HL-60/S4 (cell line): ENCODE measurements around the gene PDE7B.

Source experiments
- in situ Hi-C: fragments of 300-500 bp; cut with MboI; formaldehyde crosslinking; loops from 2 replicates; pipeline ENCODE4 v1.14.3; 2022; ENCODE audit warnings: low sequenced_read_pairs

PDE7B gene

DNA sequence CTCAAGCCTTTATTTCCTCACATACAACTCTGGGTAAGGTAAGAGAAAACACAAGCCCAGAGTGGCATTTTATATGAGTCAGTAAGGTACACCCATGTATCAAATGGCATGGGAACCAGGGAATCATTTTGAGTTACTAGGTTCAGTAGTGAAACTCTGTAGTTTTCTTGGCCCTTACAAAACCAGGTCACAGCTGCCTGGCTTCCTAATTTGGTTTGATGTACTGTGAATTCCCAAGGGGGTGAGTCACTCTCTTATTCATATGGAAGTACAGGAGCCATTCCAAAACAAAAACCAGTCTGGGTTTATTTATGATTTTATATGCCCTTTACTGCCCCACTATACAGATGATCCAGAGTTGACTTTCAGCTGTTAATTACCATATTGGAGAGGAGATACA, 70.7 kb downstream of the PDE7B start:
- in situ Hi-C loops, result no loop called here

DNA sequence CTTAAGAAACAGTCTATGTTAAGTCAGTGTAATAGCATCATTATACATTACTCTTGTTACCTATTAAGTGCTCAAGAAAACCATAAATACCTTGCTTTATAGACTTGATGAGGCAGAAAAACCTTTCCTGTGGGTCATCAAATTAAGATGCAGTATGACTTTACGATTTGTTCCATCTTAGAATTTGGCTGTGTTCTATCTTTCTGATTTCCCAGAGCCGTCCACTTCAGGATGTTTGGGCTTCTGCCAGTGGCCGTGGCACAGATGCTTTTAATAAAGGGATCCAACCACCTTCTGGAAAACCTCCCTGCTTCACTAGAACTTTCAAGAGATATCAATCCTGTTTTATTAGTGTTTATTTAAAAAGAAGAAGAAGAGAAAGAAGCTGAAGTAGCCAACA, 71.2 kb downstream of the PDE7B start:
- in situ Hi-C loops, result no loop called here

- in situ Hi-C loops, result no loop called here
Measured at GRCh38 chr6:135932651-135933050, 81.2 kb downstream of the PDE7B start.

DNA sequence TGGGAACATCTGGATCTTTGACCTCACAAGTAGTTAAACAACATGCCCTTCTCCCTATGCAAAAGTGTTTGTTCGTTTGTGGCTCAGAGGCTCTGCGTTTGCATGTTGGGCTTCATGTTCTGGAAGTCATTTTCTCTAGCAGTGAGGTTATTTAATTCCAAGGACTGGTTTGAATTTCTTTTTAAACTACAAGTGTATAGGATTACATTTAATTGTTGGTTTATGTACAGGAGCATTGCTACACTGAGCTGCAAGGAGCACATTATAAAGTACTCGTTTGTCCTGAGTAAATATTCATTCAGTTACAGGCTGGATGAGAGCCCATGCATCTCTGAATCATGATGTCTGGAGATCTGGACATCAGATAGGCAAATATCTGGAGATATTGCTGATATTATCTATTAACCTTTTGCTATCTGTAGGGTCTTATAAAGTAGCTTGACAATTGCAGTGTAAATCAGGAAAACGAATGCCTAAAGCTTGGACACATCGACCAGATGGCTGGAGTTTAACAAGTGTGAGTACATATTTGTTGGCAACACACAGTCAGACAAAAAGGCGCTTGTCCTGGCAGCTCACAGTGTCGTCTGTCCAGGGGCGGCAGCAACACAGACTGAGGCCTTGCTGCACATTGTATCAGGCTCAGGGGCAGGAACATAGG, 84.6 kb downstream of the PDE7B start:
- in situ Hi-C loops, result no loop called here

- in situ Hi-C loops, result no loop called here
Measured at GRCh38 chr6:135936606-135937005, 85.1 kb downstream of the PDE7B start.

DNA sequence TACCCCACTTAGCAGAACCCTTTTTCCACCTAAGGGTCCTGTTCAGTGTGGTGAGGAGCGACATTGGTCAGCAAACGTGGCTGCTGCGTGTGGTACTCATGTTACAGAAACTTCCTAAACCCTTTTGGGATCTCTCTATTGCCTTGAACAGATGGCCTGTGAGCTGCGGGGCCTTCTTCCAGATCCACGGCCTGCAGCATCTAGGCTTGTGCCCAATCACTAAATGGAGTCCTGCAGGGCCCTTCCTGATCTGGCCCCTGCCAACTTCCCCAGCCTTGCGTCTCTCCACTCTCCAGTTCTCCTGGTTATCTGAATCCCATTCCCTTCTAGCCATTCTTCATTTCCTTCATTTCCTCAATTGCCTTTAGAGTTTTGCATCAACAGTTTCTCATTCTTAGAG, 85.6 kb downstream of the PDE7B start:
- in situ Hi-C loops, result no loop called here

DNA sequence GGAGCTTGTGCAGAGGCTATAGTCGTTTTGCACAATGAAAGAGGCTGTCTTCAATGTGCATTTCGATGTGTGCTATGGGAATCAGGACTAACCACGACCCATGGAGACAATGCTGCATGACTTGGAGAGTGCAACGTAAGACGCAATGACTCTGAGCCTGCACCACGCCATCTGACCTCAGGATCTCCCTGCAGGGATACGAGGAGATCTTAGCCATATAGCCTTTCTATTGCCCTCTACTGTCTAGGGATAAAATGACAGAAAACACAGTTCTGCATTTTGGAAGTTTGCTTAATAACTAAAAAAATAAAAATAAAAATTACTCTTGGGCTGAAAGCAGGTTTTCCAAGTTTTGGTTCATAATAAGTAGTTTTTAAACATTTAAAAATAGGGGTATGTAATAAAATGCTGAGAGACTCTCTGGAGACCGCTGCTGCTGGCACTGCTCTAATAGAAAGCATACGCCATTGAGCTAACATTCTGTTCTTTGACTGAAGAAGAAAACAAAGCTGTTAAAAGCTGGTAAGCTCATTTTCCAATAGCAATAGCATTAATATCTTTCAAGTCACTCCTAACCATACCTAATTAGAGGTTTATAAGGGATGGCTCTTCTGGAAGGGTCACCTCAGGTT, 87.2 kb downstream of the PDE7B start:
- in situ Hi-C loops, result no loop called here

- in situ Hi-C loops, result no loop called here
Measured at GRCh38 chr6:135939208-135939591, 87.7 kb downstream of the PDE7B start.

GRCh38 chr6:135940616-135941167, 89.2 kb downstream of the PDE7B start:
- in situ Hi-C loops, result no loop called here

DNA sequence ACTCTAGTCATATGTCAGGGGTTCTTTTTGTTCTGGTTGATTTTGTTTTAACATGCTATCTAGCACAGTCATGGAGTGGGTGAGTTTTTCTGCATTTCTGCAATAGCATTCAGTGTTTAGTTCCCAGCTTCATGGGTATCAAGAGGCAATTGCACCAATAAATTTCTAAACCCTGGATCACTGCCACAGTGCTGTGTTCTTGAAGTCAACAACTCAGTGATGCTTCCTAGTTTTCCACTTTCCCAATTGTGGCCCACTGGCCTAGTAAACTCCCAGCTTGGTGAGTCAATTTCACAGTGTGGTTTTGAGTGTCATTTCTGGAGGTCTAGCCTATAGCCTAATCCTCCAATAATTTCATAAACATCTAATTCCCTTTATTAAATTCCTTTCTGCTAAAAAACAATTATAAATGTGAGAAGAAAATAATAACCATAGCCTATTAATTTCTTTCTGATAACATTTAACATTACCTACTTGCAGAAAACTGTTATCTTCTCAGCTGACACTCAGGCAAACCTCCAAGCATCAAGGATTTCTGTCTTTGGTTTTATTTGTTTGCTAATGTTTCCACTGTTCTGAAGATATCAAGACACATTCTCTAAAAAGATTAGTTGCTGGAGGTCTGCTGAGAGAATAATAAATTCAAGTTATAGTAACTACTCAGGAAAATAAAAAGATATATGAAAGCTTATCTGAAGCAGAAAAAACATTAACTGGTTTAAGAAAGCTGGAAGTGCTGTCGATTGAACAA, 89.9 kb downstream of the PDE7B start:
- in situ Hi-C loops, result no loop called here

DNA sequence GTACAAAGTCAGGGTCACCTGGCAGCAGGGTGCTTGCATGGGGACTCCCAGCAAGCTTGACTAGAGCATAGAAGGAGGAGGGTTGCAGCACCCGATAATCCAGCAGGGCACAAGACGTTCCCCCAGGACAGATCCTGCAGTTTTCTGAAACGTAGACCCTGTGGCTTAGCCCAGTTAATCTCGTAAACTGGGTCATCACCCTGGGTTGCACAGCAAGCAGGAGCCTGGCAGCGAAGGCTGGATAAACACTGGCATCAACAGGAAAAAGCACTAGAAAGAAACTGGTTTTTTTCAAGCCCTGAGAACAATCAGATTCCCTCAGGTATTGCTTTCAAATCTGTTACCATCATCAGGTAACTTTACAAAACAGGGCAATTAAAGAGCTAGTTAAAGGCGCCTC, 92.6 kb downstream of the PDE7B start:
- in situ Hi-C loops, result no loop called here

DNA sequence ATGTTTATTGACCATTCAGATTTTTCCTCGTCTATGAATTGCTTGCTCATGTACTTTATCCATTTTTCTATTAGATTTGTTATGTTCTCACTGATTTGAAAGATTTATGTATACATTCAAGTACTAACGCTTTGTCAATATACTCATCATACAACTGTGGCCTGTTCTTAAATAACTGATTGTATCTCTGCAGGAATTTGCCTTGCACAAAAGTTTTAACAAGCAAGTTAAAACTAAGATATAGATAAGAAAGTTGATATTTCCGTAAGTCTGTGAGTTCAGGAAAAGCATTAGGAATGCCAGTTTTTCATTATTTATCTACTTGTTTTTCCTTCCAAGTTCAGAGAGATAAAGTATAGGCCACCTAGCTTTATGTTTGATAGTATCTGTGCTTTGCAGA, 95.2 kb downstream of the PDE7B start:
- in situ Hi-C loops, result no loop called here

GRCh38 chr6:135950669-135951068, 99.2 kb downstream of the PDE7B start:
- in situ Hi-C loops, result no loop called here

GRCh38 chr6:135951169-135951568, 99.7 kb downstream of the PDE7B start:
- in situ Hi-C loops, result no loop called here

DNA sequence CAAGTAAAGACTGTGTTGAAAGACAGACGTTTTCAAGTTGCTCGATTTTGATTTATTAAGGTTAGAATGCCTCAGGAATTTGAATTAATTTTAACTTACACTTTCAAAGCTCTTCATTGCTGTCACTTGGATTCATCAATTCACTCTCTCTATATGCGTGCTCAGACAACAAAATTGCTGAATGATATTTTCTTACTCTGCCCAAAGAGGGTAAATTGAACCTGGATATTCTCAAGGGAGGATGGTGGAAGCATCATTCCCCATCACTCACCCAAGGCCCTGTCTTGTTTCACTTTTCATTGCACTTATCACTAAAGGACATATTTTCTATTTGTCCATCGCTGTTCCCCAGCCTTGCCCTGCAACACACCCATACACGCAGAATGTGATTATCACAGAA, 102.3 kb downstream of the PDE7B start:
- in situ Hi-C loops, result no loop called here

DNA sequence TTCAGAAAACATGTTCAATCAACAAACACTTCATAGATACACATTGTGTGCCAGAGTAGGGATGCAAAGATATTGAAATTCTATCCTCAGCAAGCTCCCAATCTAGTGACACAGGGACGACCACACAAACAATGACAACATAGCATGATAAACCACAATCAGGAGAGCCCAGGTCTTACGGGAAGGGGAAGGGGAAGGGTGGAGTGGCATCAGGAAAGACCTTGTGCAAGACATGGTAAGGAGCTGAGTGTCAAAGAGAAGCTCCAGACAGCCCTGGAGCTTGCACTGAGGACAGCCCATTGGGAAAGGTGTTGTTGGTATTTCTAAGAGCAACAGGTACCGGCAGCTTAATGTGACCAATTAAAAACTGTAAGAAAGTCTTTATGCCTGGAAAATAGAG, 103.6 kb downstream of the PDE7B start:
- in situ Hi-C loops, result no loop called here

DNA sequence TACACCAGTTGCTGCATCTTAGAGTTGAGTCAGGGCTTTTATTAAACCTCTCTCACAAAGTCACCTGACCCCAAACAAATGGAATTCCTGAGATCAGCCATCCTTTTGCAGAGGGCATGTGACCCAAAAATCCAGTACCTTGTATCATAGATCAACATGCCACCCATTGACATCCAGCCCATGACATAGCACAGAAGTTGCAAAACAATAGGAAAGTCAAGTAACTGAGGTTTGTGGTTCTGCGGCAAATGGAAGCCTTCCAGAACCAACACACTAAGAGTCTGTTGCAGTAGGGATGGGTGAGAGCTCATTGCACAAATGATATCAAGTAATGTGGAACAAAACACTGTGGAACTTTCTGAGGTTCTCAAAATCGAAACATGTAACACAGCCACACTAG, 111.2 kb downstream of the PDE7B start:
- in situ Hi-C loops, result no loop called here

GRCh38 chr6:135970750-135971149, 119.2 kb downstream of the PDE7B start:
- in situ Hi-C loops, result no loop called here

- in situ Hi-C loops, result no loop called here
Measured at GRCh38 chr6:135971351-135971750, 119.8 kb downstream of the PDE7B start.

- in situ Hi-C loops, result no loop called here
Measured at GRCh38 chr6:135972150-135972549, 120.6 kb downstream of the PDE7B start.

DNA sequence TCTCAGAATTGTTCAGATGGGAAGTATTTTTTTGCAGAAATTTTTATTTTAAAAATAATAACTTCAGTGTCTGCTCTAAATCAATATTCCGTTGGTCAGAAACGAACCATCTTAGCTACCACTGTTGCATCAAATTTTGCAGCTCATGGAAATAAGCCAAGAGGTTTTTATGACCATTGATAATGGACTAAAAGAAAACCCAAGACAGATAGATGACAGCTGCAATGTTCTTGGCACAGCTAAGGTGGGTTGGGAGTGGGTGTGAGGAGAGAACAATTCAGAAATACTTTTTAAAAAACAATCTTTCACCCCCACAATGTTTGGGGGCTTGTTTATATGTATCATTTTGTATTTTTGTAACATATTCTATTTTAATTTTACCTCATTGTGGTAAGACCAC, 121.1 kb downstream of the PDE7B start:
- in situ Hi-C loops, result no loop called here

GRCh38 chr6:135974426-135974825, 122.9 kb downstream of the PDE7B start:
- in situ Hi-C loops, result no loop called here
